ENCODE measurements around the gene FCN1.
"Not testable (repeated sequence)": the region's sequence is repeated elsewhere in the genome, so short reads cannot be mapped to it uniquely, and the experiment has no call there.

The FCN1 gene

GRCh38 chr9:134917431-134918373 lies at the start of gene FCN1:
TSS of gene FCN1 (minus strand) at chr9:134917912. CDS start at chr9:134917871, 41 bp downstream.
- no peak for DNase-seq

- DNase-seq = no peak
Measured at GRCh38 chr9:134966697-134967546, 49.2 kb upstream of the FCN1 start.

- DNase-seq = no peak
Measured at GRCh38 chr9:134966270-134966669, 48.6 kb upstream of the FCN1 start.

GRCh38 chr9:134965851-134966250 lies 48.1 kb upstream of the FCN1 start:
- DNase-seq = no peak

- DNase-seq = no peak
Measured at GRCh38 chr9:134965411-134965810, 47.7 kb upstream of the FCN1 start.

GRCh38 chr9:134964271-134965055 lies 46.8 kb upstream of the FCN1 start:
- no peak for DNase-seq

GRCh38 chr9:134963546-134963945 lies 45.8 kb upstream of the FCN1 start:
- DNase-seq = no peak

- no peak for DNase-seq
Measured at GRCh38 chr9:134962973-134963364, 45.3 kb upstream of the FCN1 start.

- DNase-seq = no peak
Measured at GRCh38 chr9:134962065-134962972, 44.6 kb upstream of the FCN1 start.

GRCh38 chr9:134961331-134962064 lies 43.8 kb upstream of the FCN1 start:
- no peak for DNase-seq

- DNase-seq = no peak
Measured at GRCh38 chr9:134960701-134961181, 43.0 kb upstream of the FCN1 start.

- no peak for DNase-seq
Measured at GRCh38 chr9:134959971-134960310, 42.2 kb upstream of the FCN1 start.

- DNase-seq = no peak
Measured at GRCh38 chr9:134959126-134959970, 41.6 kb upstream of the FCN1 start.

GRCh38 chr9:134957945-134958227 lies 40.2 kb upstream of the FCN1 start:
- no peak for DNase-seq

- no peak for DNase-seq
Measured at GRCh38 chr9:134957165-134957944, 39.6 kb upstream of the FCN1 start.

GRCh38 chr9:134956387-134956786 lies 38.7 kb upstream of the FCN1 start:
- DNase-seq = not testable (repeated sequence)

GRCh38 chr9:134955801-134956200 lies 38.1 kb upstream of the FCN1 start:
- no peak for DNase-seq

GRCh38 chr9:134955156-134955555 lies 37.4 kb upstream of the FCN1 start:
- DNase-seq = no peak

GRCh38 chr9:134951994-134952393 lies 34.3 kb upstream of the FCN1 start:
- DNase-seq = no peak

GRCh38 chr9:134951461-134951860 lies 33.7 kb upstream of the FCN1 start:
- DNase-seq = no peak
